HepG2 (cell line): Measurements from ENCODE around the gene TXN2. TPM values are rescaled to one million over a fixed set of nuclear protein-coding genes. Genes with fewer than 3 reads are reported as not detected.

Experiments
- CERS6 ChIP-seq: sonication (generic); formaldehyde crosslinking; IDR thresholded peaks from 2 replicates; pipeline ENCODE4 v1.5.0; 2020; ENCODE audit warnings: missing genetic modification reagents
- CSRNP2 ChIP-seq: sonication (generic); formaldehyde crosslinking; conservative IDR thresholded peaks from 2 replicates; pipeline ENCODE4 v1.8.0; 2022; ENCODE audit warnings: low read depth, missing genetic modification reagents
- FOSL2 ChIP-seq: sonication (generic); formaldehyde crosslinking; IDR thresholded peaks from 2 replicates; pipeline ENCODE4 v1.4.0; 2020; ENCODE audit warnings: missing genetic modification reagents
- FOXK2 ChIP-seq: fragments of 450-650 bp; IDR thresholded peaks from 2 replicates; pipeline ENCODE4 v1.6.1; 2016
- HNF1A ChIP-seq, 2 experiments: sonication (generic) in 1 of 2; formaldehyde crosslinking in 1 of 2; IDR thresholded peaks; 2 replicates each; pipeline versions ENCODE4 v1.4.0 to v1.6.1; 2016 to 2020; ENCODE audit warnings: borderline replicate concordance in 1 of 2, low read depth in 1 of 2, mild to moderate bottlenecking in 1 of 2, missing genetic modification reagents in 1 of 2
- HNRNPUL1 ChIP-seq: fragments of 200-400 bp; formaldehyde crosslinking; IDR thresholded peaks from 2 replicates; pipeline ENCODE4 v1.6.1; 2017; ENCODE audit warnings: low read depth, mild to moderate bottlenecking, low read length, moderate library complexity
- MYPOP ChIP-seq: sonication (generic); formaldehyde crosslinking; IDR thresholded peaks from 2 replicates; pipeline ENCODE4 v1.8.1; 2023; ENCODE audit warnings: mild to moderate bottlenecking, moderate library complexity, missing genetic modification reagents
- NFYB ChIP-seq: sonication (generic); formaldehyde crosslinking; IDR thresholded peaks from 2 replicates; pipeline ENCODE4 v1.4.0; 2020; ENCODE audit warnings: missing genetic modification reagents
- SETDB1 ChIP-seq: sonication (generic); formaldehyde crosslinking; IDR thresholded peaks from 2 replicates; pipeline ENCODE4 v1.5.1; 2020; ENCODE audit warnings: missing genetic modification reagents, mild to moderate bottlenecking, borderline replicate concordance
- polyA plus RNA-seq, 8 experiments: library from polyadenylated mRNA; depleted of rRNA in 3 of 8; stranded (reverse) in 7 of 8; unstranded in 1 of 8; fragments of >200 nt; fragmentation: Illumina TruSeq in 4 of 8; extraction: Trizol in 4 of 8; gene quantifications; 2 replicates each; pipeline versions ENCODE4 v1.2.1 to v1.2.3, GENCODE V29; 2011 to 2016; ENCODE audit warnings: low read depth in 4 of 8, missing spikeins in 1 of 8, mixed read lengths in 1 of 8; ENCODE audit not compliant: insufficient read depth in 1 of 8
- total RNA-seq, 5 experiments: library from RNA; depleted of rRNA; stranded (reverse); fragments of >200 nt; fragmentation: Illumina TruSeq; extraction: Trizol; gene quantifications; 2 replicates each; pipeline ENCODE4 v1.2.3, GENCODE V29; 2016; ENCODE audit warnings: low read depth in 1 of 5
- TF ChIP-seq, protein P1 (sequence below): sonication (generic); formaldehyde crosslinking; IDR thresholded peaks from 2 replicates; pipeline ENCODE4 v1.4.0; 2020; ENCODE audit warnings: mild to moderate bottlenecking, missing genetic modification reagents
- TF ChIP-seq, protein P2 (sequence below): sonication (generic); formaldehyde crosslinking; IDR thresholded peaks from 2 replicates; pipeline ENCODE4 v1.5.1; 2020; ENCODE audit warnings: mild to moderate bottlenecking, missing genetic modification reagents, moderate library complexity

The TXN2 gene
- total and polyA plus RNA-seq, 2 of the 13 experiments (the other 11 are each of a cell fraction or from before 2014, with no cell fraction given) = 41.4 to 109 TPM

- TF ChIP-seq HNF1A (IDR thresholded peaks at IDR 0.05; ENCODE audit: low read depth) = peak; percentile 45; the same call in 1 of the 2 replicates
- TF ChIP-seq HNF1A (CRISPR knock-in tag; IDR thresholded peaks at IDR 0.05; ENCODE audit: borderline replicate concordance) = peak; percentile 51; the same call in 1 of the 2 replicates
- TF ChIP-seq, protein P1, sequence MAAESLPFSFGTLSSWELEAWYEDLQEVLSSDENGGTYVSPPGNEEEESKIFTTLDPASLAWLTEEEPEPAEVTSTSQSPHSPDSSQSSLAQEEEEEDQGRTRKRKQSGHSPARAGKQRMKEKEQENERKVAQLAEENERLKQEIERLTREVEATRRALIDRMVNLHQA = no peak
- no peak for TF ChIP-seq MYPOP (CRISPR knock-in tag)
- no peak for TF ChIP-seq HNRNPUL1
- no peak for TF ChIP-seq CERS6 (CRISPR knock-in tag)
- no peak for TF ChIP-seq SETDB1 (CRISPR knock-in tag)
- peak; percentile 30; the same call in 1 of the 2 replicates for TF ChIP-seq FOSL2
- no peak for TF ChIP-seq CSRNP2 (CRISPR knock-in tag)
- no peak for TF ChIP-seq FOXK2
- no peak for TF ChIP-seq NFYB (CRISPR knock-in tag)
- TF ChIP-seq, protein P2, sequence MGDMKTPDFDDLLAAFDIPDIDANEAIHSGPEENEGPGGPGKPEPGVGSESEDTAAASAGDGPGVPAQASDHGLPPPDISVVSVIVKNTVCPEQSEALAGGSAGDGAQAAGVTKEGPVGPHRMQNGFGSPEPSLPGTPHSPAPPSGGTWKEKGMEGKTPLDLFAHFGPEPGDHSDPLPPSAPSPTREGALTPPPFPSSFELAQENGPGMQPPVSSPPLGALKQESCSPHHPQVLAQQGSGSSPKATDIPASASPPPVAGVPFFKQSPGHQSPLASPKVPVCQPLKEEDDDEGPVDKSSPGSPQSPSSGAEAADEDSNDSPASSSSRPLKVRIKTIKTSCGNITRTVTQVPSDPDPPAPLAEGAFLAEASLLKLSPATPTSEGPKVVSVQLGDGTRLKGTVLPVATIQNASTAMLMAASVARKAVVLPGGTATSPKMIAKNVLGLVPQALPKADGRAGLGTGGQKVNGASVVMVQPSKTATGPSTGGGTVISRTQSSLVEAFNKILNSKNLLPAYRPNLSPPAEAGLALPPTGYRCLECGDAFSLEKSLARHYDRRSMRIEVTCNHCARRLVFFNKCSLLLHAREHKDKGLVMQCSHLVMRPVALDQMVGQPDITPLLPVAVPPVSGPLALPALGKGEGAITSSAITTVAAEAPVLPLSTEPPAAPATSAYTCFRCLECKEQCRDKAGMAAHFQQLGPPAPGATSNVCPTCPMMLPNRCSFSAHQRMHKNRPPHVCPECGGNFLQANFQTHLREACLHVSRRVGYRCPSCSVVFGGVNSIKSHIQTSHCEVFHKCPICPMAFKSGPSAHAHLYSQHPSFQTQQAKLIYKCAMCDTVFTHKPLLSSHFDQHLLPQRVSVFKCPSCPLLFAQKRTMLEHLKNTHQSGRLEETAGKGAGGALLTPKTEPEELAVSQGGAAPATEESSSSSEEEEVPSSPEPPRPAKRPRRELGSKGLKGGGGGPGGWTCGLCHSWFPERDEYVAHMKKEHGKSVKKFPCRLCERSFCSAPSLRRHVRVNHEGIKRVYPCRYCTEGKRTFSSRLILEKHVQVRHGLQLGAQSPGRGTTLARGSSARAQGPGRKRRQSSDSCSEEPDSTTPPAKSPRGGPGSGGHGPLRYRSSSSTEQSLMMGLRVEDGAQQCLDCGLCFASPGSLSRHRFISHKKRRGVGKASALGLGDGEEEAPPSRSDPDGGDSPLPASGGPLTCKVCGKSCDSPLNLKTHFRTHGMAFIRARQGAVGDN = peak; percentile 61
Measured at GRCh38 chr22:36435516-36436415, 45.7 kb downstream of the TXN2 start (continued).
